Neural cell (in vitro differentiated cells): ENCODE results near the gene MYO1D. TPM values are rescaled to one million over a fixed set of nuclear protein-coding genes. Genes with fewer than 3 reads are reported as not detected.

Source experiments
- H2AFZ ChIP-seq: fragments of 200-600, 300-800 bp; sonication (generic), shearing (Covaris generic); 2 replicates; pipeline ENCODE4 v1.6.0; 2014; ENCODE audit warnings: low read depth, mild to moderate bottlenecking, antibody characterized with exemption, low read length, moderate library complexity
- H3F3A ChIP-seq: fragments of 200-600 bp; shearing (Covaris generic); 2 replicates; pipeline ENCODE4 v1.6.1; 2016; ENCODE audit warnings: mild to moderate bottlenecking, moderate library complexity, mixed read lengths, antibody characterized with exemption, low read length; ENCODE audit not compliant: insufficient read depth, poor library complexity, severe bottlenecking
- H3K27ac ChIP-seq: fragments of 200-600, 300-800 bp; sonication (generic), shearing (Covaris generic); 2 replicates; pipeline ENCODE4 v1.5.1; 2014; ENCODE audit warnings: mild to moderate bottlenecking, low read length, moderate library complexity
- H3K27me3 ChIP-seq: fragments of 300-800, 200-600 bp; sonication (generic), shearing (Covaris generic); 2 replicates; pipeline ENCODE4 v1.6.0; 2014; ENCODE audit warnings: mild to moderate bottlenecking, low read depth, low read length, moderate library complexity; ENCODE audit not compliant: insufficient read depth
- H3K36me3 ChIP-seq: fragments of 300-800, 200-600 bp; sonication (generic), shearing (Covaris generic); 2 replicates; pipeline ENCODE4 v1.5.1; 2014; ENCODE audit warnings: mild to moderate bottlenecking, antibody characterized with exemption, low read length, moderate library complexity; ENCODE audit not compliant: insufficient read depth
- H3K4me2 ChIP-seq: fragments of 300-800, 200-600 bp; sonication (generic), shearing (Covaris generic); 2 replicates; pipeline ENCODE4 v1.6.0; 2014; ENCODE audit warnings: mild to moderate bottlenecking, low read length
- H3K4me3 ChIP-seq: fragments of 300-800, 200-600 bp; sonication (generic), shearing (Covaris generic); 2 replicates; pipeline ENCODE4 v1.5.1; 2014; ENCODE audit warnings: mild to moderate bottlenecking, low read length, moderate library complexity
- H3K79me2 ChIP-seq: fragments of 200-600 bp; shearing (Covaris generic); replicated peaks from 2 replicates; pipeline ENCODE4 v1.6.0; 2014; ENCODE audit warnings: mild to moderate bottlenecking, low read length, moderate library complexity; ENCODE audit not compliant: insufficient read depth
- H3K9ac ChIP-seq: fragments of 300-800, 200-600 bp; sonication (generic), shearing (Covaris generic); 2 replicates; pipeline ENCODE4 v1.6.1; 2016; ENCODE audit warnings: mild to moderate bottlenecking, low read length, mixed read lengths
- H3K9me2 ChIP-seq: fragments of 200-600 bp; shearing (Covaris generic); 2 replicates; pipeline ENCODE4 v1.6.1; 2016; ENCODE audit warnings: mild to moderate bottlenecking, low read length, mixed read lengths; ENCODE audit not compliant: insufficient read depth
- H3K9me3 ChIP-seq: fragments of 200-600, 300-800 bp; sonication (generic), shearing (Covaris generic); 2 replicates; pipeline ENCODE4 v1.6.1; 2016; ENCODE audit warnings: mild to moderate bottlenecking, mixed run types, low read length, moderate library complexity, mixed read lengths
- H4K20me1 ChIP-seq: fragments of 200-600 bp; shearing (Covaris generic); 2 replicates; pipeline ENCODE4 v1.6.1; 2016; ENCODE audit warnings: mild to moderate bottlenecking, mixed run types; ENCODE audit not compliant: insufficient read depth
- CTCF ChIP-seq: fragments of 450-650 bp; IDR thresholded peaks from 2 replicates; pipeline ENCODE4 v1.5.1; 2014; ENCODE audit warnings: antibody characterized with exemption, mild to moderate bottlenecking, moderate library complexity; ENCODE audit not compliant: poor library complexity, severe bottlenecking
- EP300 ChIP-seq: fragments of 450-650 bp; conservative IDR thresholded peaks from 2 replicates; pipeline ENCODE4 v1.6.1; 2014; ENCODE audit warnings: antibody characterized with exemption, mild to moderate bottlenecking, moderate library complexity; ENCODE audit not compliant: poor library complexity, severe bottlenecking
- EZH2 ChIP-seq: fragments of 200-600, 300-800 bp; shearing (Covaris generic), sonication (generic); IDR thresholded peaks from 2 replicates; pipeline ENCODE4 v1.6.1; 2014; ENCODE audit warnings: antibody characterized with exemption, low read length, borderline replicate concordance, mild to moderate bottlenecking; ENCODE audit not compliant: insufficient read depth, poor library complexity, severe bottlenecking
- MXI1 ChIP-seq: fragments of 450-650 bp; conservative IDR thresholded peaks from 2 replicates; pipeline ENCODE4 v1.6.1; 2014; ENCODE audit warnings: antibody characterized with exemption, mild to moderate bottlenecking; ENCODE audit not compliant: poor library complexity, severe bottlenecking
- POLR2AphosphoS5 ChIP-seq: IDR thresholded peaks from 2 replicates; pipeline ENCODE4 v1.6.1; 2012
- RAD21 ChIP-seq: fragments of 450-650 bp; conservative IDR thresholded peaks from 2 replicates; pipeline ENCODE4 v1.6.1; 2014; ENCODE audit warnings: antibody characterized with exemption, mild to moderate bottlenecking, moderate library complexity
- REST ChIP-seq: IDR thresholded peaks from 2 replicates; pipeline ENCODE4 v1.6.1; 2012; ENCODE audit warnings: borderline replicate concordance
- SMC3 ChIP-seq: fragments of 450-650 bp; conservative IDR thresholded peaks from 2 replicates; pipeline ENCODE4 v1.6.1; 2014; ENCODE audit warnings: antibody characterized with exemption, mild to moderate bottlenecking, moderate library complexity; ENCODE audit not compliant: poor library complexity
- TAF1 ChIP-seq: IDR thresholded peaks from 2 replicates; pipeline ENCODE4 v1.6.1; 2012; ENCODE audit warnings: low read depth
- polyA plus RNA-seq: library from polyadenylated mRNA; depleted of rRNA; stranded (reverse); fragments of >200 nt; gene quantifications from 2 replicates; pipeline ENCODE4 v1.2.3, GENCODE V29; 2014

The MYO1D gene
- polyA plus RNA-seq, 1 donor from 2014 or later = 10.7 TPM

GRCh38 chr17:32536736-32537643, 339.9 kb downstream of the MYO1D start:
- TF ChIP-seq EZH2 (no peak), MXI1 (no peak), REST (no peak), TAF1 (no peak), SMC3 (no peak), EP300 (no peak), POLR2AphosphoS5 (no peak), CTCF (no peak), RAD21 (no peak)
- no peak overlapping the region for H3K4me2 ChIP-seq
- no peak overlapping the region for H2AFZ ChIP-seq
- H3K79me2 ChIP-seq = no peaks in the 10 kb centered on the region
- H4K20me1 ChIP-seq = no peaks in the 10 kb centered on the region
- no peaks in the 10 kb centered on the region for H3K9me2 ChIP-seq
- no peaks in the 10 kb centered on the region for H3K9me3 ChIP-seq
- no peak overlapping the region for H3K4me3 ChIP-seq
- H3K27ac ChIP-seq = no peak overlapping the region
- no peaks in the 10 kb centered on the region for H3F3A ChIP-seq
- H3K9ac ChIP-seq = no peak overlapping the region
- H3K27me3 ChIP-seq = no peaks in the 10 kb centered on the region
- H3K36me3 ChIP-seq = no peaks in the 10 kb centered on the region

- H3K9ac ChIP-seq = no peak overlapping the region
- H3K4me3 ChIP-seq = no peak overlapping the region
- no peak for TF ChIP-seq CTCF
- TF ChIP-seq MXI1 = no peak
- no peak for TF ChIP-seq EP300
- TF ChIP-seq SMC3 = no peak
- TF ChIP-seq EZH2 = no peak
- no peak for TF ChIP-seq POLR2AphosphoS5
- no peak for TF ChIP-seq TAF1
- TF ChIP-seq REST = no peak
- TF ChIP-seq RAD21 = no peak
- H3K9me3 ChIP-seq = no peaks in the 10 kb centered on the region
- H3F3A ChIP-seq = no peaks in the 10 kb centered on the region
- H3K27ac ChIP-seq = no peak overlapping the region
- no peaks in the 10 kb centered on the region for H3K9me2 ChIP-seq
- no peaks in the 10 kb centered on the region for H4K20me1 ChIP-seq
- no peak overlapping the region for H3K4me2 ChIP-seq
- no peak overlapping the region for H2AFZ ChIP-seq
- H3K27me3 ChIP-seq = no peaks in the 10 kb centered on the region
- H3K36me3 ChIP-seq = no peaks in the 10 kb centered on the region
- no peaks in the 10 kb centered on the region for H3K79me2 ChIP-seq
Measured at GRCh38 chr17:32533296-32533695, 343.6 kb downstream of the MYO1D start.
